Measurements from ENCODE around the gene UBE2L5. TPM values are rescaled to one million over a fixed set of nuclear protein-coding genes. Genes with fewer than 3 reads are reported as not detected.

Gene UBE2L5
- total and polyA plus RNA-seq, 11 donors, result 0.32 TPM; not detected in 10

DNA sequence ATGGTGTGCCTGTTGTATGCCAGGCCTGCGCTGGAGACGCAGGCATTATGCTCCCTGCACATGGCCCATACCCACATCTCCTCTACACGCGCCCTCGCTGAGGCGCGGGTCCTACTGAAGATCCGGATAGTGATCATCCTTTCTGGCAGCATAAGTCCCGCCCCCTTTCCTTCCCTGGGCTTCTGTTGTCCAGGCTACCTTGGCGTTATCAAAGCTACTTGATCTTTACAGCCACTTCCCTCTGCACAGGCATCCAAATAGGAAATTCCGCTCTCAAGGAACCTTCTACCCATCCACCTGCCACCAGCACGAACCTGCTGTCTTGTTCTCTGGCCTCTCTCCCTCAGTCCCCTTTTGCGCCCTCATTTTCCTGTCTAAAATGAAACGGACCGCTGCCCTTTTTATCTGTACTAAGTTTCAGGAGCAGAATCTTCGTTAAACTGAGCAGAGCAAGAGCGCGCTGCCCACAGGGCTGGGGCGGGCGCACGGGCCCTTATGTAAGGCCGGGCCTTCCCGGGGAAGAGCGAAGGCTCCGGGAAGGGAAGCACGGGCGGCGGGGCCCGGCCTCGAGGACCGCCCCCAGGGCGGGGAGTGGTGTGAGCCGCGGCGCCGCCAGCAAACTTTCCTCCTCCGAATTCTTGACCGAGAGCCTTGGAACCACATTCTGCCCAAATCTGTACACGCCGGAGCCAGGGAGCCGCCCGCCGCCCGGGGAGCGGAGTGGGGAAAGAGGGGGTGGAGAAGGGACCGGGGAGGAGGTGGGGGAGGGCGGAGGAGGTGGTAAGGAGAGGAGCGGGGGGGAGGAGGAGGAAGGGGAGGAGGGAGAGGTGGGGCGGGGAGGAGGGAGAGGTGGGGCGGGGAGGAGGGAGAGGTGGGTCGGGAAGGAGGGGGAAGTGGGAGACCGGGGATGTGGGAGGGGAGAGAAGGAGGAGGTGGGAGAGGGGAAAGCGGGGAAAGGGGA lies 920 bp upstream of the UBE2L5 start:
- H3K27me3 ChIP-seq, result no peaks in the 10 kb centered on the region
- DNase-seq, result peak; percentile 88 to 93 (median 89)
- intact Hi-C loops (cut with DNase I), result loop anchor here in 6 of 10 donors (1.0 to 10.0 kb wide), 8 partner anchors 24 to 195 kb away; partner anchors contain the start of genes KATNAL1 (in 2 of the 6), USPL1 (in 2 of the 6) and HMGB1 (in 1 of the 6)
- H3K4me3 ChIP-seq, result peak overlapping the region; percentile 8 to 81 (median 67)
- H3K4me1 ChIP-seq, result peaks cover 0 to 18% (median 7%) of the 10 kb centered on the region in 12 donors
- no peaks in the 10 kb centered on the region for H3K9me3 ChIP-seq
- H3K36me3 ChIP-seq, result no peaks in the 10 kb centered on the region
- WGBS, 4 donors, result 7 to 11% (median 9%) methylated on average over 43 to 53 of the region's 53 CpGs
- peak; percentile 89 to 97 (median 94) for ATAC-seq
- peak in 1 of 2 donors; percentile 71 for TF ChIP-seq POLR2A (IDR thresholded peaks at IDR 0.05)
- TF ChIP-seq, protein P1, sequence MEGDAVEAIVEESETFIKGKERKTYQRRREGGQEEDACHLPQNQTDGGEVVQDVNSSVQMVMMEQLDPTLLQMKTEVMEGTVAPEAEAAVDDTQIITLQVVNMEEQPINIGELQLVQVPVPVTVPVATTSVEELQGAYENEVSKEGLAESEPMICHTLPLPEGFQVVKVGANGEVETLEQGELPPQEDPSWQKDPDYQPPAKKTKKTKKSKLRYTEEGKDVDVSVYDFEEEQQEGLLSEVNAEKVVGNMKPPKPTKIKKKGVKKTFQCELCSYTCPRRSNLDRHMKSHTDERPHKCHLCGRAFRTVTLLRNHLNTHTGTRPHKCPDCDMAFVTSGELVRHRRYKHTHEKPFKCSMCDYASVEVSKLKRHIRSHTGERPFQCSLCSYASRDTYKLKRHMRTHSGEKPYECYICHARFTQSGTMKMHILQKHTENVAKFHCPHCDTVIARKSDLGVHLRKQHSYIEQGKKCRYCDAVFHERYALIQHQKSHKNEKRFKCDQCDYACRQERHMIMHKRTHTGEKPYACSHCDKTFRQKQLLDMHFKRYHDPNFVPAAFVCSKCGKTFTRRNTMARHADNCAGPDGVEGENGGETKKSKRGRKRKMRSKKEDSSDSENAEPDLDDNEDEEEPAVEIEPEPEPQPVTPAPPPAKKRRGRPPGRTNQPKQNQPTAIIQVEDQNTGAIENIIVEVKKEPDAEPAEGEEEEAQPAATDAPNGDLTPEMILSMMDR (IDR thresholded peaks at IDR 0.05), result no peak
- H3K27ac ChIP-seq, result peak overlapping the region; percentile 80 to 98 (median 94)

DNA sequence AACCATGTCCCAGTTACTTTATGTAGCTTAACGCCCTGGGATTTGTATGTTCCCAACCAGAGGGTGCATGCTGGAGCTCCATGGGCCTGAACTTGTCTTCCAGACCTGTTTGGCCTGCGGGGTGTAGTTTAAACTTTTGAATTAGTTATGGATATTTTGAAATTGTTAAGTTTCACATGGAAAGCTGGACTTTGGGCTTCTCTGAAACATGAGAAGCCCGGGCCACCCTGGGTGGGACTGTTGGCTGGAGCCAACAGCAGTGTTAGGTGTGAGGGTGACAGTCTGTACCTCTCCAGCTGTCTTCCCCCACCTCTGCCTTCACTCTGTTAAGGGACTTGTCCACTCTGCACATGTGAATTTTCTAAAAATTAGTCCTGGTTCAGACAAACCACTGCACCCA lies 1.6 kb downstream of the UBE2L5 start:
- WGBS, 4 donors, result 87 to 94% (median 93%) methylated on average over 3 of the region's 3 CpGs
- no peak overlapping the region for H3K4me3 ChIP-seq
- no peaks in the 10 kb centered on the region for H3K9me3 ChIP-seq
- H3K36me3 ChIP-seq, result no peaks in the 10 kb centered on the region
- intact Hi-C loops (cut with DNase I), result loop anchor here in 6 of 10 donors (2.0 to 10.0 kb wide), 6 partner anchors 33 to 193 kb away; partner anchors contain the start of genes KATNAL1 (in 2 of the 6), HMGB1 (in 1 of the 6) and USPL1 (in 1 of the 6)
- H3K27me3 ChIP-seq, result no peaks in the 10 kb centered on the region
- TF ChIP-seq, protein P1 (IDR thresholded peaks at IDR 0.05), result no peak
- TF ChIP-seq POLR2A (IDR thresholded peaks at IDR 0.05), result no peak
- ATAC-seq (no peak), DNase-seq (no peak)
- peaks cover 0 to 18% (median 7%) of the 10 kb centered on the region in 12 donors for H3K4me1 ChIP-seq
- H3K27ac ChIP-seq, result no peak overlapping the region

- intact Hi-C loops (cut with DNase I), result loop anchor here in 1 of 10 donors (10.0 kb wide), 1 partner anchor 174 kb away; no protein-coding TSS in a partner anchor
- Histone ChIP-seq H3K36me3 (no peaks in the 10 kb centered on the region), H3K27me3 (no peaks in the 10 kb centered on the region), H3K27ac (no peak overlapping the region), H3K4me3 (no peak overlapping the region), H3K9me3 (no peaks in the 10 kb centered on the region), H3K4me1 (peaks cover 0 to 23% (median 0%) of the 10 kb centered on the region in 12 donors)
- 91 to 98% (median 94%) methylated on average over 3 of the region's 3 CpGs for WGBS, 4 donors
- ATAC-seq, result no peak
- TF ChIP-seq POLR2A (IDR thresholded peaks at IDR 0.05), result no peak
- TF ChIP-seq, protein P1 (IDR thresholded peaks at IDR 0.05), result no peak
- DNase-seq, result no peak
Measured at GRCh38 chr13:30429235-30429634, 6.9 kb downstream of the UBE2L5 start.

Measured in heart left ventricle (tissue), 16 donors.